Mammary epithelial cell (primary cell): ENCODE results near the gene F2.

Experiments used
- CTCF ChIP-seq, 2 donors: IDR thresholded peaks in 1 of 2; conservative IDR thresholded peaks in 1 of 2; 2 replicates each; pipeline ENCODE4 v1.5.1; 2011 to 2012; ENCODE audit warnings: inconsistent platforms in 2 of 2, low read length in 2 of 2, mild to moderate bottlenecking in 2 of 2, control low read depth in 1 of 2, low read depth in 1 of 2; ENCODE audit not compliant: insufficient read depth in 1 of 2; ENCODE audit errors: extremely low read depth in 1 of 2
- EZH2 ChIP-seq: IDR thresholded peaks from 2 replicates; pipeline ENCODE4 v1.6.1; 2012; ENCODE audit warnings: low read length, inconsistent platforms, borderline replicate concordance

- TF ChIP-seq CTCF (conservative IDR thresholded peaks at IDR 0.05 in 1 of 2, IDR thresholded peaks at IDR 0.05 in 1 of 2; ENCODE audit: extremely low read depth in 1 of 2, insufficient read depth in 1 of 2, low read depth in 1 of 2, low read length in 2 of 2): no peak
- no peak for TF ChIP-seq EZH2
These were observed 21.3 kb upstream of the F2 start for GRCh38 chr11:46697723-46698122.
